ENCODE measurements around the gene CGGBP1.

- TF ChIP-seq CTCF (IDR thresholded peaks at IDR 0.05) (no peak), POLR2A (IDR thresholded peaks at IDR 0.05) (no peak)
These were observed 24.0 kb upstream of the CGGBP1 start for GRCh38 chr3:88082854-88083253.
